Calu3 (cell line): ENCODE results near the gene HP1BP3. TPM values are rescaled to one million over a fixed set of nuclear protein-coding genes. Genes with fewer than 3 reads are reported as not detected.

Source experiments
- BruUV-seq: library from RNA; stranded (reverse); fragments of 400-500 nt; replicated peaks from 2 replicates; lab custom pipeline; 2021; lab: Mats Ljungman, UMichigan
- CTCF ChIA-PET: fragments of 300-600 bp; sonication (Branson Sonifier 250); formaldehyde crosslinking; loops from one replicate; lab custom pipeline; 2022; ENCODE audit warnings: antibody characterized with exemption; lab: Charles Lee
- DNase-seq: peaks from one replicate; pipeline ENCODE4 v3.0.0; 2022
- H3K27ac Mint-ChIP-seq: one replicate; pipeline ENCODE4 v1.8.0; 2022; ENCODE audit warnings: mixed read lengths; ENCODE audit not compliant: unreplicated experiment
- H3K27me3 Mint-ChIP-seq: one replicate; pipeline ENCODE4 v1.8.0; 2022; ENCODE audit warnings: mixed read lengths; ENCODE audit not compliant: unreplicated experiment
- H3K36me3 Mint-ChIP-seq: one replicate; pipeline ENCODE4 v1.8.0; 2022; ENCODE audit warnings: mild to moderate bottlenecking, moderate library complexity, mixed read lengths; ENCODE audit not compliant: insufficient read depth, unreplicated experiment
- H3K4me1 Mint-ChIP-seq: one replicate; pipeline ENCODE4 v1.8.0; 2022; ENCODE audit warnings: mild to moderate bottlenecking, low read depth, mixed read lengths; ENCODE audit not compliant: unreplicated experiment
- H3K4me3 Mint-ChIP-seq: one replicate; pipeline ENCODE4 v1.8.0; 2022; ENCODE audit warnings: mild to moderate bottlenecking, low read depth, moderate library complexity, mixed read lengths; ENCODE audit not compliant: unreplicated experiment
- H3K9me3 Mint-ChIP-seq: one replicate; pipeline ENCODE4 v1.8.0; 2022; ENCODE audit warnings: low read depth, mixed read lengths; ENCODE audit not compliant: unreplicated experiment
- CTCF ChIP-seq: fragments of 200-600 bp; IDR thresholded peaks from one replicate; pipeline ENCODE4 v1.8.0; 2022; ENCODE audit warnings: antibody characterized with exemption; ENCODE audit not compliant: unreplicated experiment
- intact Hi-C: fragments of 100-400 bp; cut with micrococcal nuclease; formaldehyde crosslinking; loops from one replicate; pipeline ENCODE4 v1.10.0; 2022; ENCODE audit not compliant: unreplicated experiment
- total RNA-seq: library from RNA; stranded (reverse); gene quantifications from 2 replicates; pipeline ENCODE4 v1.2.3, GENCODE V29; 2022

Gene HP1BP3
- total RNA-seq, 1 experiment from 2014 or later: 247 TPM

DNA sequence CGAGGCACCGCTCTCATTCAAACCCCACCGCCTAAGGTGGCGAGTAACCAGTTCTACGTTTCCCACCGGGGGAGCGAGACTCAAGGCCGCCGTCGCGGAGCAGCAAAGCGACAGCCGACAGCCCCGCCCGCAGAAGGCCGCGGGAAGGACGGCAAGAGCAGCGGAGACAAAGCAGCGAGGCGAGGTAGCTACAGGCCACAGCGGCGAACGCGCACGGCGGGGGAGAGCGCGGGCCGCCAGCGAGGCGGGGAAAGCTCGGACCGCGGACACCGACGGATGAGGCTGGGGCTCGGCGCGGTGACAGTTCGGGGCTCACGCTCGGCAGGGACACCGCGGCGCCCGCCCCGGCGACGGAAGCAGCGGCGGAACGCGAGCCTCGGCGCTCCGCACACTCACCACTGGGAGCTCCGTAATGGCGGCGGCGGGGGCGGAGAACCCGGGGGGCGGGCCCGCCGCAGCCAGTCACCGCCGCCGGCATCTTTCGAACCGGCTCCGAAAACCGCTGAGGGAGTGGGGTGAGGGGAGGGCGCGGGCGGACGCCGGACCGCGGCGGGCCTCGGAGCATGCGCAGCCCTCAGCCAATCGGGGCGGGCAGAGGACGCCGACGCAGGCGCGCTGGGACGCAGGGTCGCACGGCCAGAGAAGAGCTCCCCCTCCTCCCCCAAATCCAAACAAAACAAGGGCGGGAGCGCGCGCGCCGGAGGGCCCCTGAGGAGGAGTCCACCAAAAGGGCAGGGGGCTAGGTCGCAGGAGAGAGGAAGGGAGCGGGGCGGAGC lies 666 bp downstream of the HP1BP3 start:
- intact Hi-C loops: no loop called here
- H3K4me3 Mint-ChIP-seq: peak overlapping the region; percentile 98
- H3K9me3 Mint-ChIP-seq: no peaks in the 10 kb centered on the region
- no peaks in the 10 kb centered on the region for H3K4me1 Mint-ChIP-seq
- H3K27ac Mint-ChIP-seq: peak overlapping the region; percentile 94
- DNase-seq: peak; percentile 94
- BruUV-seq: no TSS peak
- peaks cover 38% of the 10 kb centered on the region for H3K36me3 Mint-ChIP-seq
- H3K27me3 Mint-ChIP-seq: no peaks in the 10 kb centered on the region
- no peak for TF ChIP-seq CTCF
- CTCF ChIA-PET: interaction anchor here (0.6 to 1.2 kb wide), 3 partner anchors 79 to 409 kb away, joined by 3 to 4 read pairs (median 4); no protein-coding TSS in a partner anchor

- no TSS peak for BruUV-seq
- peaks cover 38% of the 10 kb centered on the region for H3K36me3 Mint-ChIP-seq
- H3K4me1 Mint-ChIP-seq: no peaks in the 10 kb centered on the region
- H3K27ac Mint-ChIP-seq: peak overlapping the region; percentile 94
- CTCF ChIA-PET: interaction anchor here (0.6 to 1.2 kb wide), 2 partner anchors 79 to 409 kb away, joined by 4 read pairs; no protein-coding TSS in a partner anchor
- no peak for DNase-seq
- no peaks in the 10 kb centered on the region for H3K9me3 Mint-ChIP-seq
- no peaks in the 10 kb centered on the region for H3K27me3 Mint-ChIP-seq
- intact Hi-C loops: no loop called here
- H3K4me3 Mint-ChIP-seq: peak overlapping the region; percentile 98
- no peak for TF ChIP-seq CTCF
Measured at GRCh38 chr1:20785907-20786252, 1.2 kb downstream of the HP1BP3 start.

- Mint-ChIP-seq H3K27me3 (no peaks in the 10 kb centered on the region), H3K9me3 (no peaks in the 10 kb centered on the region), H3K27ac (no peak overlapping the region), H3K4me3 (no peak overlapping the region), H3K36me3 (peaks cover 30% of the 10 kb centered on the region), H3K4me1 (peaks cover 8% of the 10 kb centered on the region)
- no peak for TF ChIP-seq CTCF
- CTCF ChIA-PET: no interaction called here
- intact Hi-C loops: no loop called here
- BruUV-seq: no TSS peak
- no peak for DNase-seq
Measured at GRCh38 chr1:20775700-20776099, 11.4 kb downstream of the HP1BP3 start.

DNA sequence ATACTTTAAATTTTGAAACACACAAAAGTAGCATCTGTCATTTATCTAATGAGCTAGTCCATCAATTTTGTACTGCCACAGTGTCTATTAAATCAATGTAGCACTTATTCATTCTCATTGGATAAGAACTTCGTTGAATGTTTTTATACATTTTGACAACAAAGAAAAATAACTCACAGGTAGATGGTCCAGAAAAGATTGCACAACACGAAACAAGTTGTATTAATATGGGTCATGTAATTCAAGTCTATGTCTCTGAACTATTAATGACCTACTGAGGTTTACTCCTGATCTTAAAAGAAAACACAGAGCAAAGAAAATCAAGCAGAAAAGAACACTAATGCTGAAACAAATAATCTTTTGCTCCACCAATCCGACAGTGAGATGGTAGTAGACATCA lies 15.3 kb downstream of the HP1BP3 start:
- no peaks in the 10 kb centered on the region for H3K4me1 Mint-ChIP-seq
- no peak overlapping the region for H3K27ac Mint-ChIP-seq
- H3K4me3 Mint-ChIP-seq: no peak overlapping the region
- intact Hi-C loops: no loop called here
- no peak for TF ChIP-seq CTCF
- H3K27me3 Mint-ChIP-seq: no peaks in the 10 kb centered on the region
- peaks cover 26% of the 10 kb centered on the region for H3K36me3 Mint-ChIP-seq
- DNase-seq: no peak
- BruUV-seq: no TSS peak
- CTCF ChIA-PET: no interaction called here
- H3K9me3 Mint-ChIP-seq: no peaks in the 10 kb centered on the region
